Mucosa of descending colon (tissue), 3 donors: Measurements from ENCODE around the gene ADRB1. TPM values are rescaled to one million over a fixed set of nuclear protein-coding genes. Genes with fewer than 3 reads are reported as not detected.
A peak's percentile ranks its signal among the peaks of the same experiment; 100 is the strongest.

Experiments used
- ATAC-seq: fragments of 200-7000 bp; cut with Tn5 transposase; one replicate; pipeline ENCODE4 v1.9.1; 2020; ENCODE audit warnings: mild to moderate bottlenecking, moderate library complexity
- DNase-seq, 3 donors: peaks; one replicate each; pipeline ENCODE4 v3.0.0-alpha.2; 2020
- H3K36me3 ChIP-seq: fragments of 200-600 bp; one replicate; pipeline ENCODE4 v1.8.0; 2021; ENCODE audit warnings: low read depth, mild to moderate bottlenecking
- H3K4me1 ChIP-seq: fragments of 200-600 bp; one replicate; pipeline ENCODE4 v1.8.0; 2021; ENCODE audit warnings: low read depth, mild to moderate bottlenecking
- H3K4me3 ChIP-seq: fragments of 200-600 bp; one replicate; pipeline ENCODE4 v1.8.0; 2021; ENCODE audit warnings: mild to moderate bottlenecking
- H3K9me3 ChIP-seq: fragments of 200-600 bp; one replicate; pipeline ENCODE4 v1.8.0; 2021; ENCODE audit warnings: mild to moderate bottlenecking
- intact Hi-C, 2 donors: fragments of 100-400 bp; cut with DNase I in 1 of 2; cut with micrococcal nuclease in 1 of 2; formaldehyde crosslinking; loops; one replicate each; pipeline versions ENCODE4 v1.11.0 to v1.11.1; 2022; cut with DNase I, micrococcal nuclease
- total RNA-seq, 3 donors: library from RNA; stranded (reverse); fragmentation: NEBNext Ultra II Directional in 2 of 3; extraction: Animal tissue kit (Norgen Biotek cat#: 25700) in 2 of 3; gene quantifications; one replicate each; pipeline versions ENCODE4 v1.2.1 to v1.2.4, GENCODE V29; 2021 to 2023
- TF ChIP-seq, protein P1 (sequence below): fragments of 200-600 bp; IDR thresholded peaks from one replicate; pipeline ENCODE4 v1.8.0; 2022; ENCODE audit warnings: antibody characterized with exemption, mild to moderate bottlenecking
- donor health status: DM: no; HTN: no; CAD: no; lungs with moderate emphysema.
- donor health status: DM: no; HTN: no; CAD: no.
- donor health status: DM: no; HTN: yes; CAD: no.

The ADRB1 gene
- total RNA-seq, 3 donors from 2014 or later = 1.5 to 2.8 (median 1.8) TPM

DNA sequence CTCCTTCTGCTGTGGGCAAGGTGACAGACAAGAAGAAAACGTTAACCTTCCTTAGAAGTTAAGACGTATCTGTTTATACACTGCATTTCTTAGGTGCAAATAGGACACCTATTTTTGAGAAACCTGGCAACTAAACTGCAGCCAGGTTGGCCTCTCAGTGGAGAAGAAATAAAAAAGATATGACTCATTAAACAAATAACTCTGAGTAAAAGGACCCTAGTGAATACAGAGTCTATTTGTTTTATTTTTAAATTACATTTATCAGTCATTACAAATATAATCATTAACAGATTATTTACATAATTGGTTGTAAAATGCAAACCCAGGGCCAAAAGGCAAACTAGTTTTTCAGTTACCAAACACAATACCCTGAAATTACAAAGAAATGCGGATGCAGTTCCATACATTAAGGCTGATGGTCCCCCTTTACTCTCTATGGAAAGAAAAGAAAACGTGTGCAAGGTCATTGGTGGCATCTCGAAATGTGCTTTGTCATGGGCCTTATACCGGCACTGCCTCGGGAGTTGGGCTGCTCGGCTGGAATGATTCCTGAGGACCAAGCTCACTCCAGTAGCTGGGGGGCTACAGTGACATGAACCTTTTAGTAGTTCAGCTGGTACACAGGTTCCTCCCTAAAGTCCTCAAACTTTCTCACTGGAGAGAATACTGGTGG, 38.4 kb downstream of the ADRB1 start:
- H3K4me1 ChIP-seq = no peaks in the 10 kb centered on the region
- DNase-seq = no peak
- no peaks in the 10 kb centered on the region for H3K9me3 ChIP-seq
- intact Hi-C loops = no loop called here
- no peak overlapping the region for H3K4me3 ChIP-seq
- peak; percentile 63 for ATAC-seq
- no peaks in the 10 kb centered on the region for H3K36me3 ChIP-seq
- TF ChIP-seq, protein P1, sequence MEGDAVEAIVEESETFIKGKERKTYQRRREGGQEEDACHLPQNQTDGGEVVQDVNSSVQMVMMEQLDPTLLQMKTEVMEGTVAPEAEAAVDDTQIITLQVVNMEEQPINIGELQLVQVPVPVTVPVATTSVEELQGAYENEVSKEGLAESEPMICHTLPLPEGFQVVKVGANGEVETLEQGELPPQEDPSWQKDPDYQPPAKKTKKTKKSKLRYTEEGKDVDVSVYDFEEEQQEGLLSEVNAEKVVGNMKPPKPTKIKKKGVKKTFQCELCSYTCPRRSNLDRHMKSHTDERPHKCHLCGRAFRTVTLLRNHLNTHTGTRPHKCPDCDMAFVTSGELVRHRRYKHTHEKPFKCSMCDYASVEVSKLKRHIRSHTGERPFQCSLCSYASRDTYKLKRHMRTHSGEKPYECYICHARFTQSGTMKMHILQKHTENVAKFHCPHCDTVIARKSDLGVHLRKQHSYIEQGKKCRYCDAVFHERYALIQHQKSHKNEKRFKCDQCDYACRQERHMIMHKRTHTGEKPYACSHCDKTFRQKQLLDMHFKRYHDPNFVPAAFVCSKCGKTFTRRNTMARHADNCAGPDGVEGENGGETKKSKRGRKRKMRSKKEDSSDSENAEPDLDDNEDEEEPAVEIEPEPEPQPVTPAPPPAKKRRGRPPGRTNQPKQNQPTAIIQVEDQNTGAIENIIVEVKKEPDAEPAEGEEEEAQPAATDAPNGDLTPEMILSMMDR = no peak

DNA sequence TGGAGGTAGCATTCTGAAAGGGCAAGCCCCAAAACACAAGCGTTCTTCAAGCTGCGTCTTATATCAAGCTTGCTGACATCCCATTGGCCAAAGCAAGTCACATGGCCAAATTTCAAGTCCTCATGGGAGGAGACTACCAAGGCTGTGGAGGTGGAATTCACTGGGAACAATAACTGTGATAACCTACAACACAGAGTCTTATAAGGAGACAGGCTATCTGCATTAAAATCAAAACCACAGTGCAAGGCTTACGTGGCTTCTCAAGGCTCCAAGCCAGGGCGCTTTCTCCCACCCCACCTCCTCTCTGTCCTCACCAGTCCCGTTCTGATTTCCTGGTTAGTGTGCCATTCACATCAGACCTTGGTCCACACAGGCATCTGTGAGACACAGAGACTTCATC, 39.4 kb downstream of the ADRB1 start:
- Histone ChIP-seq H3K36me3 (no peaks in the 10 kb centered on the region), H3K4me3 (no peak overlapping the region), H3K9me3 (no peaks in the 10 kb centered on the region), H3K4me1 (no peaks in the 10 kb centered on the region)
- DNase-seq (no peak), ATAC-seq (peak; percentile 56)
- TF ChIP-seq, protein P1 = no peak
- intact Hi-C loops = no loop called here

DNA sequence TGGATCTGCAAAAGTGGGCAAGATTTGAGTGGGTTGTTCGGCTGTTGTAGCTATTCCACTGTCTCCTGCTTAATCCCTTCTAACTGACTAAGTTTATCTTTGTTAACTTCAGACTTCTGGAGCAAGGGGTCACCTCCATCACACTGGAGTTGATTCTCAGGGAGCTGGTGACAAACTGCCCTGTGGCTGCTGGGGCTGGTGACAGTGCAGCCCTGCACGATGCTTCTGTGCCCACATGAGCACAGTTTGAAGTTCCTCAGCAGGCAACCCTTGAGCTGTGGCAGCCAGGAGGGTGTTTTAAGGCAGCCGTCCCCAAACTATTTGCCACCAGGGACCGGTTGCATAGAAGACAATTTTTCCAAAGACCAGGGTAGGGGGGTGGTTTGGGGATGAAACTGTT, 40.5 kb downstream of the ADRB1 start:
- Histone ChIP-seq H3K9me3 (no peaks in the 10 kb centered on the region), H3K4me3 (no peak overlapping the region), H3K36me3 (no peaks in the 10 kb centered on the region), H3K4me1 (no peaks in the 10 kb centered on the region)
- intact Hi-C loops = no loop called here
- TF ChIP-seq, protein P1 = no peak
- no peak for ATAC-seq
- no peak for DNase-seq

DNA sequence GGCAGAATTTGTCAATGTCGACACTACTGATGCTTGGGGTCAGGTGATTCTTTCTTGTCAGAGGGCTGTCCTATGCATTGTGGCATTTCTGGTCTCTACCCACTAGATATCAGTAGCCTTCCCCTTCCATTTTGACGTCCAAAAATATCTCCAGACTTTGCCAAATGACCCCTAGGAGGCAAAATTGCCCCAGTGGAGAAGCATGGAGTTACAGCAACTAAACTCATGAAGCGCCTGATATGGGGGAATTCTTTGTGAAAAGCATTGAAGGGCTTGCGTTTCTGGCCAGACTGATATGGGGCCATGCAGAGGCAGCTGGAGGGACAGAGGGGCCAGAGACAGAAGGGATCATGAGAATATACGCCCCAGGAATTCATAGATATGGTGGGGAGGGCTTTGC, 43.6 kb downstream of the ADRB1 start:
- intact Hi-C loops = no loop called here
- ATAC-seq (no peak), DNase-seq (no peak)
- Histone ChIP-seq H3K4me1 (no peaks in the 10 kb centered on the region), H3K4me3 (no peak overlapping the region), H3K36me3 (no peaks in the 10 kb centered on the region), H3K9me3 (no peaks in the 10 kb centered on the region)
- TF ChIP-seq, protein P1 = no peak

DNA sequence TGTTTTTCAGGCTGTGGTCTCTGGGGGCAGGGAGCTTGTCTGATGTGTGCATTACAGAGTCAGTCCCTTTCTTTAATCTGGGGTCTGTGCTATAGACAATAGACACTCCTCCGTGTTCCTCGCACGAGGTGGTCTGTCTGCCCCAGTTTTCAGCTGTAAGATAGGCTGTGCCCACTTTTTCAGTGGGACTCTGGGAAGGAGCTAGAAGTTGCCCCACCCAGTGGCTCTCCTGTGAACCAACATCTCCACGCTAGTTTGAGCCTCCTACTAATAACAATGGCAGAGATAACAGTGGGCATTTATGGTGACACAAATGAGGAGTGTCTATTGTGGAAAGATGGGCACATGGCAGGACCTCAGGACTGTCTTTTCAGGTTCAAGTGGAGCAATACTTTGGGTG, 44.0 kb downstream of the ADRB1 start:
- no peaks in the 10 kb centered on the region for H3K4me1 ChIP-seq
- intact Hi-C loops = no loop called here
- no peak overlapping the region for H3K4me3 ChIP-seq
- TF ChIP-seq, protein P1 = no peak
- DNase-seq (no peak), ATAC-seq (no peak)
- no peaks in the 10 kb centered on the region for H3K36me3 ChIP-seq
- no peaks in the 10 kb centered on the region for H3K9me3 ChIP-seq

DNA sequence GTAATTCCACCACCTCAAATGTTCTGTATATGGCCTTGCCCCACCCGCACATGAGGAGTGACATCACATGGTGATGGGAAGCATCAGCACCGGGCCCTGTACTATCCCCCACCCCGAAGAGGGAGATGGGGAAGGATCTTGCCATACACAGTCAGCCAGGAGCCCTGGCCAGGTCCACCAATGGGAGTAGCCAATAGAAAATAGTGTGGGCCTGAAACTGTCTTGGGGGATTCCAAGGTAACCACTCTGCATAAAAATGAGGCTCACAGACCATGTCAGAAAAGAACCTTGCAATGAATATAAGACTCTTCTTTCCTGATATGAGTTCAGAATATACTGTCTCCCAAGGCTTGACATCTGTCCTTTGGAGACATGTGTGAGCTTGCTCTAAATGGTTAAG, 51.1 kb downstream of the ADRB1 start:
- no peak overlapping the region for H3K4me3 ChIP-seq
- no peaks in the 10 kb centered on the region for H3K36me3 ChIP-seq
- intact Hi-C loops = no loop called here
- no peaks in the 10 kb centered on the region for H3K9me3 ChIP-seq
- no peaks in the 10 kb centered on the region for H3K4me1 ChIP-seq
- ATAC-seq (no peak), DNase-seq (no peak)
- TF ChIP-seq, protein P1 = no peak
